Heart left ventricle (tissue), 13 donors: ENCODE results near the gene NCOR1.
A peak's percentile ranks its signal among the peaks of the same experiment; 100 is the strongest.

Experiments used
- CTCF ChIP-seq, 12 donors: fragments of 200-600 bp; sonication (generic) in 4 of 12; IDR thresholded peaks; one replicate each; pipeline versions ENCODE4 v1.5.0 to v1.8.0; 2018 to 2022; ENCODE audit warnings: antibody characterized with exemption in 12 of 12, mild to moderate bottlenecking in 5 of 12
- POLR2A ChIP-seq, 2 donors: fragments of 450-650 bp; IDR thresholded peaks; one replicate each; pipeline ENCODE4 v1.6.1; 2017; ENCODE audit warnings: antibody characterized with exemption in 2 of 2, mild to moderate bottlenecking in 2 of 2, moderate library complexity in 2 of 2
- donor health status: ischemic (EF 13 %, LVEDD 7.1; RV severe dilation, severe dysfunction).
- donor health status: DM: no; HTN: yes; CAD: no.
- donor health status: DM: no; HTN: no; CAD: no.
- donor health status: ischemic (EF 25% LVEDD 6.9; RV normal size, moderate dysfunction).
- donor health status: ischemic (EF 25% LVEDD 5.7; RV mildly dilated, moderate dysfunction).
- donor health status: ischemic (EF 35%, LVEDD 5.7; RV mildly dilated, moderate dysfunction).
- donor health status: nonischemic (EF 11% LVEDD 7.7; RV severe dilation, severe dysfunction).
- donor health status: DM: yes; HTN: yes; CAD: no.
- donor health status: PGD.
- donor health status: ischemic (EF 29% LVEDD 5.4; RV normal size, mild dysfunction).
- donor health status: nonischemic (EF 23%, LVEDD 6.1; RV moderate dilation, normal function).

GRCh38 chr17:15999141-15999973 is 216.0 kb downstream of the NCOR1 start, which contains the start of the genes TTC19 and ZSWIM7:
- peak in 1 of 12 donors; percentile 20 for TF ChIP-seq CTCF (IDR thresholded peaks at IDR 0.05)
- peak; percentile 84 to 99 for TF ChIP-seq POLR2A (IDR thresholded peaks at IDR 0.05)
